ENCODE data around the gene TNS3. TPM values are rescaled to one million over a fixed set of nuclear protein-coding genes. Genes with fewer than 3 reads are reported as not detected.

TNS3 gene
- polyA plus RNA-seq, 3 donors, result 5.2 to 30.3 (median 7.9) TPM

- Mint-ChIP-seq H3K4me3 (no peak overlapping the region), H3K27ac (no peak overlapping the region), H3K36me3 (peaks cover 53 to 66% of the 10 kb centered on the region in 2 donors), H3K4me1 (no peaks in the 10 kb centered on the region), H3K27me3 (ENCODE audit: low read depth in 3 of 3) (no peaks in the 10 kb centered on the region), H3K9me3 (peaks cover 0 to 3% (median 1%) of the 10 kb centered on the region in 7 donors)
- Histone ChIP-seq H3K9me3 (replicated peaks in 1 of 2; ENCODE audit: control insufficient read depth in 1 of 2, insufficient read depth in 1 of 2, low read length in 2 of 2) (no peaks in the 10 kb centered on the region), H3K9ac (ENCODE audit: insufficient read depth, low read length, poor library complexity, severe bottlenecking) (no peak overlapping the region), H2AFZ (ENCODE audit: insufficient read depth, low read depth, low read length, poor library complexity, severe bottlenecking) (no peak overlapping the region), H3K4me2 (replicated peaks; ENCODE audit: extremely low read depth, low read length, poor library complexity, severe bottlenecking) (no peak overlapping the region), H3K27me3 (ENCODE audit: control insufficient read depth in 2 of 2, insufficient read depth in 2 of 2, low read length in 2 of 2) (no peaks in the 10 kb centered on the region), H3K79me2 (ENCODE audit: insufficient read depth, low read length) (peaks cover 59% of the 10 kb centered on the region), H3K4me1 (ENCODE audit: control insufficient read depth in 1 of 2, insufficient read depth in 2 of 2, low read length in 2 of 2) (no peaks in the 10 kb centered on the region), H4K20me1 (ENCODE audit: insufficient read depth, low read length) (peaks cover 84% of the 10 kb centered on the region), H3K36me3 (replicated peaks in 1 of 2; ENCODE audit: control insufficient read depth in 1 of 2, insufficient read depth in 2 of 2, low read length in 2 of 2) (peaks cover 50 to 60% of the 10 kb centered on the region in 2 donors), H3K4me3 (replicated peaks in 1 of 3; ENCODE audit: low read depth in 2 of 3, low read length in 3 of 3) (no peak overlapping the region), H3K27ac (ENCODE audit: low read depth in 1 of 2, low read length in 2 of 2) (no peak overlapping the region)
- intact Hi-C loops (cut with micrococcal nuclease), result no loop called here
- no peak for DNase-seq
- 86% methylated on average over 2 of the region's 6 CpGs for WGBS (ENCODE audit: insufficient coverage)
- no peak for TF ChIP-seq CTCF (IDR thresholded peaks at IDR 0.05)
Measured at GRCh38 chr7:47528471-47528870, 53.4 kb downstream of the TNS3 start.

DNA sequence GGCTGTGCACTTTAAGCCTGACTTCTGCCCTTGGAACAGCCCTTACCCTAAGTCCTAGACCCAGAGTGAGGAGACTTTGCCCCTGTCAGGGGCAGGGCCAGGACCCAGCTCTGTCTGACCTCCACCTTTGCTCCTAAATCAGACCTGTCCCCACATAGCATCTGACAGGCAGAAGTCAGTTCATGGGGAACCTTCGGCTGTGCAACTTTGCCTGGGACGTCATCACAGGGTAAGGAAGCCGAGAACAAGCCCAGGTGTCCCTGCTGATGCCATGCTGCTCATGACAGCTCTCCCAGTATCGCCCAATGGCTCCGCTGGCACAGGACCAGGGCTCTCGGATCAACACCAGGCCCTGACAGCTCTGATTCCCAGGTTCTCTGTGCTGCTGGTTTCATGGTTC lies 55.4 kb downstream of the TNS3 start:
- Histone ChIP-seq H3K4me1 (ENCODE audit: control insufficient read depth in 1 of 2, insufficient read depth in 2 of 2, low read length in 2 of 2) (peaks cover under 1 to 2% of the 10 kb centered on the region in 2 donors), H3K9me3 (replicated peaks in 1 of 2; ENCODE audit: control insufficient read depth in 1 of 2, insufficient read depth in 1 of 2, low read length in 2 of 2) (no peaks in the 10 kb centered on the region), H3K79me2 (ENCODE audit: insufficient read depth, low read length) (peaks cover 55% of the 10 kb centered on the region), H3K27ac (ENCODE audit: low read depth in 1 of 2, low read length in 2 of 2) (no peak overlapping the region), H3K27me3 (ENCODE audit: control insufficient read depth in 2 of 2, insufficient read depth in 2 of 2, low read length in 2 of 2) (no peaks in the 10 kb centered on the region), H4K20me1 (ENCODE audit: insufficient read depth, low read length) (peaks cover 88% of the 10 kb centered on the region), H3K4me3 (replicated peaks in 1 of 3; ENCODE audit: low read depth in 2 of 3, low read length in 3 of 3) (no peak overlapping the region), H3K9ac (ENCODE audit: insufficient read depth, low read length, poor library complexity, severe bottlenecking) (no peak overlapping the region), H3K36me3 (replicated peaks in 1 of 2; ENCODE audit: control insufficient read depth in 1 of 2, insufficient read depth in 2 of 2, low read length in 2 of 2) (peaks cover 52 to 78% of the 10 kb centered on the region in 2 donors), H2AFZ (ENCODE audit: insufficient read depth, low read depth, low read length, poor library complexity, severe bottlenecking) (no peak overlapping the region), H3K4me2 (replicated peaks; ENCODE audit: extremely low read depth, low read length, poor library complexity, severe bottlenecking) (no peak overlapping the region)
- no peak for TF ChIP-seq CTCF (IDR thresholded peaks at IDR 0.05)
- peaks cover 0 to 2% (median 0%) of the 10 kb centered on the region in 7 donors for H3K9me3 Mint-ChIP-seq
- peaks cover 8% of the 10 kb centered on the region for H3K4me1 Mint-ChIP-seq
- H3K27me3 Mint-ChIP-seq (ENCODE audit: low read depth in 3 of 3), result no peaks in the 10 kb centered on the region
- no peak for DNase-seq
- 97% methylated on average over 6 of the region's 6 CpGs for WGBS (ENCODE audit: insufficient coverage)
- peaks cover 66 to 79% of the 10 kb centered on the region in 2 donors for H3K36me3 Mint-ChIP-seq
- peak overlapping the region in 2 of 7 donors; percentile 14 to 20 for H3K27ac Mint-ChIP-seq
- intact Hi-C loops (cut with micrococcal nuclease), result no loop called here
- H3K4me3 Mint-ChIP-seq, result no peak overlapping the region

Measured in CD14-positive monocyte (primary cell).